Endothelial cell (in vitro differentiated cells): ENCODE results near the gene MAPKAPK2. TPM values are rescaled to one million over a fixed set of nuclear protein-coding genes. Genes with fewer than 3 reads are reported as not detected.

Experiments
- DNase-seq: peaks from one replicate; pipeline ENCODE4 v3.0.0; 2021; ENCODE audit warnings: low spot score
- H3K27ac Mint-ChIP-seq: one replicate; pipeline ENCODE4 v1.8.0; 2021; ENCODE audit warnings: mixed read lengths, inconsistent platforms; ENCODE audit not compliant: unreplicated experiment
- H3K27me3 Mint-ChIP-seq: one replicate; pipeline ENCODE4 v1.8.0; 2021; ENCODE audit warnings: mild to moderate bottlenecking, moderate library complexity, mixed read lengths, inconsistent platforms; ENCODE audit not compliant: unreplicated experiment
- H3K36me3 Mint-ChIP-seq: one replicate; pipeline ENCODE4 v1.8.0; 2021; ENCODE audit warnings: mild to moderate bottlenecking, low read depth, mixed read lengths, inconsistent platforms; ENCODE audit not compliant: unreplicated experiment
- H3K4me1 Mint-ChIP-seq: one replicate; pipeline ENCODE4 v1.8.0; 2021; ENCODE audit warnings: mild to moderate bottlenecking, mixed read lengths, inconsistent platforms; ENCODE audit not compliant: unreplicated experiment
- H3K4me3 Mint-ChIP-seq: one replicate; pipeline ENCODE4 v1.8.0; 2021; ENCODE audit warnings: mild to moderate bottlenecking, mixed read lengths, inconsistent platforms; ENCODE audit not compliant: unreplicated experiment
- H3K9me3 Mint-ChIP-seq: one replicate; pipeline ENCODE4 v1.8.0; 2021; ENCODE audit warnings: mixed read lengths, inconsistent platforms; ENCODE audit not compliant: unreplicated experiment
- total RNA-seq: library from RNA; stranded (reverse); fragmentation: NEBNext Ultra II Directional; extraction: Animal tissue kit (Norgen Biotek cat#: 25700); gene quantifications from one replicate; pipeline ENCODE4 v1.2.1, GENCODE V29; 2021; ENCODE audit not compliant: unreplicated experiment
- TF ChIP-seq, protein P1 (sequence below): fragments of 200-600 bp; sonication (generic); IDR thresholded peaks from one replicate; pipeline ENCODE4 v1.5.0; 2021; ENCODE audit warnings: antibody characterized with exemption; ENCODE audit not compliant: unreplicated experiment

The MAPKAPK2 gene
- total RNA-seq, 1 donor from 2014 or later: 109 TPM

DNA sequence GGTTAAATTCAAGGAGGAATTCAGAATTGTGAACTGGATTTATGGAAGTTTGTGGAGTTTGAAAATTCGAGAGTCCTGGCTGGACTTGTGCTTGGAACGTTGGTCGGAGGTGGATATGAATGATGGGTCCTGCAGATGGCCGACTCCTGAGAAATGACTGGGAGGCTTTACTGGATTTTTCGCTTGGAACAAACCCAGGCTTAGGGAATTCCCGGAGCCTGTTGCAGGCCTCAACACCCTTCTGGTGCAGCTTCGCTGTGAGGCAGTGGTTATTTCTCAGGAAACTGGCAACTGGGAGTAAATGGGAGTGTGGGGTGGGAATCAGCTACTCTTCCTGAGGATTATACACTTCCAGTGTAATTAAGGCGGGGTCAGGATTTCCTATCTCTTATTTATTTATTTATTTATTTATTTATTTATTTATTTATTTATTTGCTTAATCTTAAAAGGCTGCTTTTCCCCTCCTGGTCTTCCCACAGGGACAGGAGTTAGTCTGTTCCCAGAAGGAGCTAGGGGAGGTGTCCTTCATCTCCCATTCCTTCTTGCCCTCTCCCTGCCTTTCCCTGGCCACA, 21.1 kb downstream of the MAPKAPK2 start:
- Mint-ChIP-seq H3K4me1 (peaks cover 67% of the 10 kb centered on the region), H3K27ac (no peak overlapping the region)
- TF ChIP-seq, protein P1, sequence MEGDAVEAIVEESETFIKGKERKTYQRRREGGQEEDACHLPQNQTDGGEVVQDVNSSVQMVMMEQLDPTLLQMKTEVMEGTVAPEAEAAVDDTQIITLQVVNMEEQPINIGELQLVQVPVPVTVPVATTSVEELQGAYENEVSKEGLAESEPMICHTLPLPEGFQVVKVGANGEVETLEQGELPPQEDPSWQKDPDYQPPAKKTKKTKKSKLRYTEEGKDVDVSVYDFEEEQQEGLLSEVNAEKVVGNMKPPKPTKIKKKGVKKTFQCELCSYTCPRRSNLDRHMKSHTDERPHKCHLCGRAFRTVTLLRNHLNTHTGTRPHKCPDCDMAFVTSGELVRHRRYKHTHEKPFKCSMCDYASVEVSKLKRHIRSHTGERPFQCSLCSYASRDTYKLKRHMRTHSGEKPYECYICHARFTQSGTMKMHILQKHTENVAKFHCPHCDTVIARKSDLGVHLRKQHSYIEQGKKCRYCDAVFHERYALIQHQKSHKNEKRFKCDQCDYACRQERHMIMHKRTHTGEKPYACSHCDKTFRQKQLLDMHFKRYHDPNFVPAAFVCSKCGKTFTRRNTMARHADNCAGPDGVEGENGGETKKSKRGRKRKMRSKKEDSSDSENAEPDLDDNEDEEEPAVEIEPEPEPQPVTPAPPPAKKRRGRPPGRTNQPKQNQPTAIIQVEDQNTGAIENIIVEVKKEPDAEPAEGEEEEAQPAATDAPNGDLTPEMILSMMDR: no peak

DNA sequence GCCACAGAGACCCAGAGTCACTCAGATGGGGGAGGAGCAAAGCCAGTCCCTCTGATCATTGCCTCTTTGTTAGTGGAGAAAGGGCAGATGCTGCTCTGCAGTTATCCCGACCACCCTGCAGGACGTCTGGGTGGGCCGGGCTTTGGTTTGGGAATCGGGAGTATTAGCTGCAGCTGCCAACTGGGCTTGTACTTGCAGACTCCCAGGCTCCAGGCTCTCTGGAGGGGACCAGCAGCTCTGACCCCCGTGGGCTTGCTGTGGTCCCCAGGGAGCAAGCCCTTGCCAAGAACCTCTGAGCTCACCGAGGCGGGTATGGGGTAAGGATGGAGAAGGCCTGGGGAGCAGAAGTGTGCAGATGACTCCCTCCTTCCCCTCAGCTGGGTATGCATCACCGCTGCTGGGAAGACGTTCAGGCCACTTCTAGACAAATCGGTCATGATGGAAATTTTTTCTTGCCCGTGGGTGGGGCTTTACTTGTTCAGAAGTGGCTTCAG, 21.6 kb downstream of the MAPKAPK2 start:
- Mint-ChIP-seq H3K27ac (no peak overlapping the region), H3K4me3 (no peak overlapping the region), H3K4me1 (peaks cover 66% of the 10 kb centered on the region), H3K9me3 (no peaks in the 10 kb centered on the region), H3K27me3 (peaks cover 2% of the 10 kb centered on the region), H3K36me3 (no peaks in the 10 kb centered on the region)
- DNase-seq: no peak
- TF ChIP-seq, protein P1: no peak

More for the DNA sequence above, 21.1 kb downstream of the MAPKAPK2 start:
- no peaks in the 10 kb centered on the region for H3K36me3 Mint-ChIP-seq
- H3K27me3 Mint-ChIP-seq: peaks cover 2% of the 10 kb centered on the region
- no peaks in the 10 kb centered on the region for H3K9me3 Mint-ChIP-seq
- no peak for DNase-seq
- no peak overlapping the region for H3K4me3 Mint-ChIP-seq

DNA sequence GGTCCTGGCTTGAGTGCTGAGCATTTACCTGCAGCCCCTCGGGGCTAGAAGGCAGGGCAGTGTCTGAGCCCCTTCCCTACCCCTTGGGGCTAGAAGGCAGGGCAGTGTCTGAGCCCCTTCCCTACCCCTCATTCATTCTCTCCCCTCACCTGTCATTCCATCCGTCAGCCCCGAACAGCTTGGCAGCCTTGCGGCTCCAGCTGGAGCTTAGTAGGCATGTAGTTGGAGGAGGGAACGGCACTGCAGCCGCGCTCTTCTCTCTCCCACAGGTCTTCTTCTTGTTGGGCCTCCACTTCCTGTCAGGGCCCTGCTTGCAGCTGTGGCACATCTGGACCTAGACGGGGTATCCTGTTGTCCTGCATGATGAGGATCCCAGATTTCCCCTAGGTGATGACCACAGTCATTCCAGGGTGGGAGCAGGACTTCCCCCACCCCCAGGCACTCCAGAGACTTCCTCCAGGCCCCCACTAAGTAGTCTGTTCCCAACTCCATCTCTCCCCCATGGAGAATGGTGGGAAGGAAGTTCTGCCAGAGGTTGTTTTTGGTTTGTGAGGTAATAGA, 22.2 kb downstream of the MAPKAPK2 start:
- Mint-ChIP-seq H3K27me3 (peaks cover 2% of the 10 kb centered on the region), H3K9me3 (no peaks in the 10 kb centered on the region), H3K27ac (no peak overlapping the region), H3K36me3 (no peaks in the 10 kb centered on the region), H3K4me1 (peaks cover 66% of the 10 kb centered on the region), H3K4me3 (no peak overlapping the region)
- no peak for DNase-seq
- TF ChIP-seq, protein P1: no peak

DNA sequence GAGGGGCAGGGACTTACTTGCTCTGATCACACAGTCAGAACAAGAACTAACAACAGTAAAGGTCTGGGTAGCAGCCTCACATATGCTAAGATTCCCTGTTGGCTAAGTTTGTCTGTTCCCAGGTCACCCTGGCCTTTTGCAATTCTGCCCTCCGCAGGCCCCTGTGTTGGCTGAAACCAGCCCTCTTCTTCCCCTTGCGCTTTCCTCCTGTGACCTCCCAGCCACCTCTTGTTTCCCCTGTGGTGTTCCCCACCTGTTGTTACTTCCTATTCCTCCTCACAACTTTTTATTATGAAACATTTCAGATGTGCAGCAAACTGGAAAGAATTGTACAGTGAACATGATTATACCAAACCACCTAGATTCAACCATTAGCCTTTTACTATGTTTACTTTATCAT, 23.4 kb downstream of the MAPKAPK2 start:
- H3K4me1 Mint-ChIP-seq: peaks cover 65% of the 10 kb centered on the region
- no peaks in the 10 kb centered on the region for H3K36me3 Mint-ChIP-seq
- H3K4me3 Mint-ChIP-seq: peak overlapping the region; percentile 9
- H3K27me3 Mint-ChIP-seq: peaks cover 2% of the 10 kb centered on the region
- no peaks in the 10 kb centered on the region for H3K9me3 Mint-ChIP-seq
- no peak overlapping the region for H3K27ac Mint-ChIP-seq
- no peak for DNase-seq
- TF ChIP-seq, protein P1: no peak

DNA sequence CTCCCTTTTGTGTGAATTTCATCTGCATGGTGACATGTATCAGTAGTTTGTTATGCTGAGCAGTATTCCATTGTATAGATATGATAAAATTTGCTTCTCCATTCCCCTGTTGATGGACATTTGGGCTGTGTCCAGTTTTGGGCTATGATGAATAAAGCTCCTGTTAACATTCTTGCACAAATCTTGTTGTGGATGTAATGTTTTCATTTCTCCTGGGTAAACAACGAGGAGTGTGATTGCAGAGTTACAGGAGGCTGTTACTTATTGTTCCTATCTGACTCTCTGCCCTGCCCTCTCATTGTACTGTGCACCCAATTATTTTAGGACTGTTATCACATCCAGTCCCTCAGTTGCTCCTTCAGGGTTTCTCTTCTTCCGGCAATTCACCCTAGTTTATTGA, 24.2 kb downstream of the MAPKAPK2 start:
- TF ChIP-seq, protein P1: no peak
- DNase-seq: no peak
- Mint-ChIP-seq H3K9me3 (no peaks in the 10 kb centered on the region), H3K27ac (no peak overlapping the region), H3K36me3 (no peaks in the 10 kb centered on the region), H3K4me1 (peaks cover 62% of the 10 kb centered on the region), H3K27me3 (peaks cover 2% of the 10 kb centered on the region), H3K4me3 (no peak overlapping the region)
